ENCODE measurements around the gene THPO.

GRCh38 chr3:184417619-184418327 lies 39.8 kb upstream of the THPO start:
- TF ChIP-seq CTCF (IDR thresholded peaks at IDR 0.05; ENCODE audit: extremely low read depth in 1 of 2, insufficient read depth in 1 of 2, low read depth in 1 of 2, low read length in 2 of 2) (peak; percentile 88 to 98), POLR2A (IDR thresholded peaks at IDR 0.05; ENCODE audit: low read depth, low read length) (no peak), MAX (IDR thresholded peaks at IDR 0.05; ENCODE audit: insufficient read depth, insufficient read length) (peak; percentile 3), EZH2 (IDR thresholded peaks at IDR 0.05; ENCODE audit: borderline replicate concordance, low read depth, low read length, severe bottlenecking) (no peak), MYC (IDR thresholded peaks at IDR 0.05; ENCODE audit: low read depth, low read length) (peak; percentile 58), GATA2 (IDR thresholded peaks at IDR 0.05; ENCODE audit: insufficient read depth, insufficient read length, low read depth, low read length) (no peak), POLR2AphosphoS5 (IDR thresholded peaks at IDR 0.05; ENCODE audit: insufficient read depth, low read depth, low read length) (no peak), JUN (IDR thresholded peaks at IDR 0.05; ENCODE audit: borderline replicate concordance, insufficient read depth, insufficient read length, low read depth) (no peak), FOS (IDR thresholded peaks at IDR 0.05; ENCODE audit: borderline replicate concordance, insufficient read depth, low read length) (no peak)

Measured in endothelial cell of umbilical vein (primary cell).